GM18519 (cell line): ENCODE results near the gene COX5B.

Source experiments
- ATAC-seq: cut with Tn5 transposase; IDR thresholded peaks from one replicate; pipeline ENCODE4 v1.9.1; 2021; ENCODE audit warnings: mild to moderate bottlenecking, moderate library complexity; ENCODE audit not compliant: unreplicated experiment, low FRiP score

COX5B gene

DNA sequence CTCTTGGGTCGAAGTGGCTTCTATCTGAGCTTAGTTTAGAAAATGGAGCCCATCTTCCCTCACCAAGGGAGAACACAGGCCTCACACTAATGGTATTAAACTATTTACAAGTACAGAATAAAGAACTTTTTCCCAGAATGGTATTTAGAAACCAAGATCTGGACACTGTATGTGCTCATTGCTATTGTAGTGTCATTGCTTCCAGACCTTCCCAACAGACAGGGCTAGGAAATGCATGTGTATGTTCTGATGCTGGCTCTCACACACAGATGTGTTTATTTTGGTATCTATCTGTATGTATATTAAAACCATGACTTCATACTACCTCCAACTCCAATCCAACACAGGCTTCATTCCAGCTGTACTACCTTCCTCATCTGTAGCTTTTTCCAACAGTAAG is 8.0 kb downstream of the COX5B start:
- no peak for ATAC-seq

DNA sequence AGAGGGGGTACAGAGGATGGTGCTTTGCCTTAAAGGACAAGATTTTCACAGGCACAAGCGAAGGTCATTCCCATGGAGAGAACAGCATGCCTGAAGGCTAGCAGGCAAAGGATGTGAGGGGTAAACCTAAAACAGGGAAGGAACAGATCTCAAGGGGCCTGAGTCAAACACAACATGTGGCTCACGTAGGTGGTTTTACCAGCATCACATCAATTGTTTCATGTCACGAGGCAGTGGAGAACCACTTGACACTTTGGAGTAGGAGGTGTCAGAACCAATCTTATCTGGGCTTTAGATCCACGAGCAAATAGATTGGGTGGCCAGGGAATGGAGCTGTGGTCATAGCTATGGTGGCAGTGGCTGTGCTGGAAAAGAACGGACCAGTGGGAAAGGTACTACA is 8.4 kb downstream of the COX5B start:
- ATAC-seq = no peak

DNA sequence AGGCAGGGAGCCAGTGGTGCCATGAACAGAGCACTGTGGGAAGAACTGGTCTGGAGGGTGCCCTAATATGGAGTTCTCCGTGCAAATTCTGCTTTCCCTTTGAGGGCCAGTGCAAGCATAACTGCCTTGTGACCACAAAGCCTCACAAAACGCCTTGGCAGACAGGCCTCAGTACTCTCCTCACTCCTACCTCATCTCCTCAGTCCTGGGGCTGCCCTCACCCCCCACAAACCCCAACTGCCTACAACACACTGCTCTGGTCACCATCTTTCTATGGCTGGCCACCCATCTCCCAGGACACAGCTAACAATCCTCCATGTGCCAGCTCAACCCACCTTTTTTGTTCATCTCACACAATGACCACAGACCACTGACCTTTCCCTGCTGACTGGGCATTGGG is 8.9 kb downstream of the COX5B start:
- ATAC-seq = no peak

DNA sequence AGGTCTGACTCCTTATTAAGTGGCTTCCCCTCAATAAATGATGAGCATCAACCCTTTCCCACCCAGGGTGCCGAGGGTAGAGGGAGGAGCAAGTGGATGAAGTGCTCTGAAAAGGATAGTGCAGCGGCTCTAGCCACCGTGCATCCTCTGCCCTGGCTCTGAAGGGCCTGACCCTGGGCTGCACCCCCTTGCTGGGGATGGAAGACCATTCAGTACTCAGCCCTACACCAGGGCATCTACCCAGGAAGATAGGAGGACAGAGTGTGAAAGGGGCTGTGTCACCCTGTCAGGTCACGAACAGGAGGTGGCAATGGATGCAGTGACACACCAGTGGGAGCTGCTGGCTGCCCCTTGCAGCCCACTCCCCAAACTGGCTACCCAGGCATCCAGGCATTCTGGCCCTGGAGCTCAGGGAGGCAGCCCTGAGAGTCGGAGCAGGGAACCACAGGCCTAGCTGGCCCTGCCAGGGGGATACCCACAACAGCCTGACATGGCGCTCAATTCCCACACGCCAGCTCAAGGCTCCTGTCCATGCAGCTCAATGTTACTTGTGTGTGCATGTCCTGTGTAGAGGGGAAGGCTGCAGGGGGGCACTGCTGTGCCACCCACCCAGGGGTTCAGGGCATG is 10.4 kb downstream of the COX5B start:
- ATAC-seq = no peak

DNA sequence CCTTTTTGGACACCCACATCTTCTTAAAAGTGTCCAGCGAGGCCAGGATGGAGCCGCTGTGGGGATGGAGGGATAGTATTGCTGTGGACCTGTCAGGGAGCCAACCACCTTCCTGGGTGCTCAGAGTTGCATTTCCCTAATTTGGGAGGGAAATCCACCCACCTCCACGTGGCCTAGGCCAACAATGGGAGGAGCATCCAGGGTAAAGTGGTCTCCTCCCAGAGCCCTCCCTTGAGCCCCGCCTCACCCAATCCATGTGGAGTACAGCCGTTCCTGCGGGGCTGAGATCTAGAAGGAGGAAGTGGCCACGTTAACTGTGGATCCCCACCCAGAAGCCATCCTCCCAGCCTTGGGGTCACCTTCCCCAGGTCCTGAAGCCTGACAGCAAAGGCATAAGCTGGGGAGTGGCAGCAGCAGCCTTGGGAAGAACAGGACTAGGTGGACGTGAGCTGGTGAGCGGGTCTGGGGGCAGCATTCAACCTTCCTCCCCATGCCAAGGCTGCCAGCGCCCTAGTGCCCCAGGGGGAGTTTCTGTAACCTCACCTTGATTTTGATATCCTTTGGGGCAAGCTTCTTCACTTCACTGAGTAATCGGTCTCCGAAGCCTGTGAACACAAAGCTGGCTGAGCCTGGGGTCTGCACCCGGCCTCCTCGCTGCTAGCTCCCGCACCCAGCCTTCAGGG is 11.2 kb downstream of the COX5B start:
- no peak for ATAC-seq

DNA sequence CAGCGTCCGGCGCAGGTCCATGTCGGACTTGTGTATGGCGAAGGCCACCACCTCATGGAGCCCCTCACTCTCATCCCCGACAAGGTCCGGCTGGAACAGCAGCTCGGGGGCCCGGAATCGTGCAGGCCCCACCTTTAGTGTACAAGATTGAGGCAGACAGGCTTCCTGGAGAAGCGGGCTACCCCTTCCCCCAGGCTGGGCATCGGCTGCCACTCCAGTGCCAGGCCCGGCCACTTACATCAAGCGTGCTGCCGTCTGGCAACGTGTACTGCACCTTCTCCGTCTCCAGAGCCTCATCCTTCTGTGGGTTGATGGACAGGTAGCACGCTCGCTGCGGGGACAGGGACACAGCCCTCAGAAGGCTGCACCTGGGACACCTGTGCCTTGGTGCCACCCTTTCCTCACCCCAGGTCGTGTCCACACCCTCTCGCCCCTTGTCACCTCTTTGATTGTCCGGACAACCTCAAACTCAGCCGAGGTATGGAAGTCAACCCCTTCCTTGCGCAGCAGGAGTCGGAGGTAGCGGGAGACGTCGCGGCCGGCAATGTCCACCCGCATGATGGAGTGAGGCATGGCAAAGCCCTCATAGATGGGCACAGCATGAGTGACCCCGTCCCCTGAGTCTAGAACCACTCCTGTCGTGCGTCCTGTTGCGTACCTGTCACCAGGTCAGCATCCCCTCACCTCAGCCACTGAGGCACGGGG is 12.3 kb downstream of the COX5B start:
- ATAC-seq = no peak

DNA sequence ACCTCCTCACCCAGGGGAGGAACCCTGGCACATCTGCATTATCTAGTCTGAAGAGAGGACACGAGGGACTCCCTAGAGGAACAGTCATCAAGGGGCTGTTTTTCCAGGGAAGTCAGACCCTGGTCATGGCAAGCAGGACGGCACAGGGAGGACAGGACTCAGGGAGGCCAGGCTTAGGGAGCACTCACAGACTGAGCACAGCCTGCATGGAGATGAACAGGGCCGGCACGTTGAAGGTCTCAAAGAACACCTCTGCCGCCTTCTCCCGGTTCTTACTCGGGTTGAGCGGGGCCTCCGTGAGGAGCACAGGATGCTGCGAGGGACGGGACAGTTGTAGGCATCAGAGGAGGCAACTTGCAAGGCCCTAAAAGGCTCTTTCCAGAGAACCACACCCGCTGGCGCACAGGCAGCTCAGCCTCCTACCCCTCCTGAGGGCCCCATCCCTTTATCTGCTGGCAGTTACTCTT is 12.9 kb downstream of the COX5B start:
- ATAC-seq = no peak

DNA sequence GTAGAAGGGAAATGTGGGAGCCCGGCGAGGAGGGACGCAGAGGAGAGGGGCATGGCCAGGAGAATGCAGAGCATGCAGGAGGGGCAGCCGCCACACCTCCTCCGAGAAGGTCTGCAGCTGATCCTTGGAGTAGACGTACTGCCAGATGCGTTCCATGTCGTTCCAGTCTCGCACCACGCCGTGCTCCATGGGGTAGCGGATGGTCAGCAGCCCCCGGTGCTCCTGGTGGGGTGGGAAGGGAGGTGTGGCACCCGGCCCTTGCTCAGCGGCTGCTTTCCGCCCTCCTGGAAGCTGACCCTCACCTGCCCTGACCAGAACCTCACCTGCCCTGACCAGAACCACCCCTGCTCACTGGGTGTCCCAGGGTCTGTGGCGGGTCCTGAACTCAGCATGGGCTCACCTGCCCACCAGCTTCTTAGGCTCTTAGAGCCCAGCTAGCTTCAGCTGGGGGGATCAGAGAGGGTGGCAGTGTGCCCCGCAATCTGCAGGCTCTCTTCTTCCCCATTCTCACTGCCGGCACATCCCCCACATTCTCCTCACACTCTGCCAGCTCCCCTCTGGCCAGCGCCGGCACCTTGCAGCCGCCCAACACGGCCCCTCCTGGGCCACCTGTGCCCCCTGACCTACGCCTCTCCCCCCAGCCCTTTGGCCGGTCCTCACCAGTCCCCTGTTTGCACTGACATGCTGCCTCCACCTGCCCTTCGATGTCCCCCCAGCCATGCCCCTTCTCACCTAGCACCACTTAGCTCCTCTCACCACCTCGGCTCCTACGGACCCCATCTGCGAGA is 13.6 kb downstream of the COX5B start:
- ATAC-seq = no peak

DNA sequence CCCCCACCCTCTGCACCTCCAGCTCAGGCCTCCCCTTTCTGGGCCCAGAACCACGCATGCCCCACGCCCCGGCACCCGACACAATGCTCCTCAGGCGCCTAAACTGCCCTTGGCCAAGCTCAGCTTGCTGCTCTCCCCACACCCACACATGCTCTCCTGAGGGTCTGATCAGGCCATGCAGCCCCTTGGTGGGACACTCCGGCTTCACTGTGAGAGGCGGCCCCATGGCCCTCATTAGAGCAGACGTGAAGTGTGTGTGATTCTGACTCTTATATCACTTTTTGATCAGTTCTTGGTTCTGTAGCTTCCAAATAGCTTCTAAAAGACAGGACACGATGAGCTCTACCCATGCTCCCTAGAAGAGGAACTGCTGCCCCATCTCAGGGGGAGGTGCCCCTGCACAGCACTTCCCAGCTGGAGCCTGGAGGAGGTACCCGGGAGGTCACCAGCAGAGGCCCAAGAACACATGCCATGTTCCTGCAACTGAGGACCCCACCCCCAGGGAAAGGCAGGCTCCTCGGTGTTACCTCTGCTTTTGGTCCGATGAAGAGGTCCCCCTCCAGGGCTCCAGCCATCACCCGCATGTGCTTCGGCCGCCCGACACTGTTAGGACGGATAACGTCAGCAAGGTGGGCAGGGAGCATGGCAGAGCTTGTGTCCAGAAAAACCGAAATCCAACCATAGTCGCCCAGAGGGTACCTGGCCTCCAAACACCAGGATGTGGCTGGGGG is 14.3 kb downstream of the COX5B start:
- no peak for ATAC-seq

DNA sequence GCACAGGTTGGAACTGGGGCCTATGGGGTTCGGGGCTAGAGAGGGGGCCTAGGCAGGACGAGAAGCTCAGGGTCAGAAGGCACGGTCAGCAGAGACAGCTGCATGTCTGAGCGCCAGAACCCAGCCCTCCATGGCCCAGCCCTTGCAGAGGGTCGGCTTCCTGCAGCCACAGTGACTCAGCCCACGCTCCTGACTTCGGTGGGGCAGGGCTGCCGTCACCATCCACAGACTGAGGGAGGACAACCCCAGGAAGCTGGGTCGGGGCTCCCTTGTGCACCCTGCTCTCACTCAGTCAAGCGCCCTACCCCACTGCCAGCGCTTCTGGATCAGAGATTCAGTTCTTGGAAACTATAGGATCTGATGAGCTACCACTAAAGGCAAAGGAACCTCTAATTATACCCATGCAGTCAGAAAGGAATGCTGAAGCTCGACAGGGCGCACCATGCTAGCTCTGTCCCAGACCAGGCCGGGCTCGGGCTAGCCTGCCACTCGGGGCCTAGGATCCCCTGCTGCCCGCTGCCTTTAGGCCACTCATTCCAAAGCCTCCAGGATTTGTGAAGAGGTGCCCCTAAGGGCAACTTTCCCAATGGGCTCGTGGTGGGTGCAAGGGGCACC is 15.0 kb downstream of the COX5B start:
- no peak for ATAC-seq

DNA sequence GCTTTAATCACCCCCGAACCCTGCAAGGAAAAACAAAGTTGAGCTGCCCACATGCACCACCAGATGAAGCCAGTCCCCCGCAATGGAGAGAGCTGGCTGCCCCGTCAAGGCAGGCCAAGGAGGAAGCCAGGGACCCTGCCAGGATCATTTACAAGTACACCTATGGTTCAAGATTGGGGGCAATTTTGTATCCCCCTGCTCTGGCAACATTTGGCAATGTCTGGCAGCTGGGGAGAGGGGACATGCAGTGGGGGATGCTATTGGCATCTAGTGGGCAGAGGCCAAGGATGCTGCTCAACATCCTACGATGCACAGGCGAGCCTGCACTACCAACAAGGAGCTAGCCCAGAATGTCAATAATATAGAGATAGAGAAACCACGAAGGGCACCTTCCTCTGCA is 16.1 kb downstream of the COX5B start:
- ATAC-seq = no peak

DNA sequence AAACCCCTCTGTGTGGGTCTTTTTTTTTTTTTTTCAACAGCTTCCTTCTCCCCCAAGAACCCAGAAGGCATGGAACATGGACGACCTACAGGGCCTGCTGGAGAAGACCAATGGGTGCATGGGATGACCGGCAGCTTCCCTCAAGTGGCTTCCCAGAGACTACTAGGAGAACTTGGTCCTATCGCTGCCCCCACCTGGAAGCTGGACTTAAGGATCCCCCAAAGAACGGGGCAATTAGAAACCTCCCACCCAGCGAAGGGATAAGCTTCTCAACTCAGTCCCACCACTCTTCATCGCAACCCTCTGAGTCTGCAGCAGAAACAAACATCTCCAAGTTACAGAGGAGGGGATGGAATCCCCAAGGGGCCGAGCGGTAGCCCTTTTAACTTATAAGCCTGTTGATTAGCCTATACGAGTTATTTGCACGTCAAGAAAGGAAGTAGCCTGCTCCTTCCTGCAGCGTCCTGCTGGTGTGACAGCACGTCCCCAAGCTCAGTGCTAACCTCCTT is 16.6 kb downstream of the COX5B start:
- no peak for ATAC-seq

DNA sequence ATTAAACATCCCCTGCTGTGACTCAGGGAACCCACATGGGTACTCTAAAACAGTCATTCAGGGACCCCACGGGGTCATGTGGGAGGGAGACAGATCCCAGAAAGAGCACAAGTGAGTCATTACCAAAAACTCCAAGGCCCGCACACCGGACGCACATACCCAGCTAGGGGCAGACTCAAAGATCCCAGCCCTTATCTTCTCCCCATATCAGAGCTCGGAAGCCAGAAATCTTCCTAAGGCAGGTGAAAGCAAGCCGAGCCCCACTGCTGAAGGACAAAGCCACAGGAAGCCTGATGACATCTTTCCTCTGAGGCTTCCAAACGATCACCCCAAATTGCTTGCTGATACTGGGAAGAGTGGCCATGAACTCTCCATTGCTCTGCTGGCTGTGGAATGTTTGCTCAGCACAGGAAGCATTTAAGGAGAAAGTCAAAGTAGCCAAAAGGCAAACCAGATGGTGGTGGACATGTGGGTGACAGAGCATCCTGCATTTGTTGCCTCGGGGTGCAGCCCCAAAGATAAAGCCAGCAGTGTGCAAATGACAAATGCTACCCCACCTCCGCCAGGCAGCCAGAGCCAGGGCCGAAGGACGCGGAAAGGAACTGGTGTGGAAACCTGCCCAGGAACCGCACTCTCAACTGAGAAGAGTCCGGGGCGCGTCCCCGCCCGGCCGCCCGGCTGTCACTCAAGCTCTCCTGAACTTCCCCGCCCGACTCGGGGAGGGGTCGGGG is 17.2 kb downstream of the COX5B start:
- peak; percentile 31 for ATAC-seq

DNA sequence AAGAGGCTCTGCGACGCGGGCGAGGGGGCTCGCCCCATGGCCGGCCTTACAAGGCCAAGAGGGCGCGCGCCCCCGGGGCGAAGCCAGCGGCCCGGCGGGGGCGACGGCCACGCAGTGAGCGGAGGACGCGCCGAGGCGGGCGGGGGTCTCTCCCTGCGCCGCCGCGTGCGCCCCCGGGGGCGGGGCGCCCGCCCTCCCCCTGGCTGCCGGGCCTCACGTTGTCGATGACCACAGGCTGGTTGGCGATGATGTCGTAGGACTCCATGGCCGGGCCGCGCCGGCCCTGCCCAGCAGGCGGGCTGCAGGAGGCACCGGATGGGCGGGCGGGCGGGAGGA is 17.7 kb downstream of the COX5B start:
- ATAC-seq = no peak

DNA sequence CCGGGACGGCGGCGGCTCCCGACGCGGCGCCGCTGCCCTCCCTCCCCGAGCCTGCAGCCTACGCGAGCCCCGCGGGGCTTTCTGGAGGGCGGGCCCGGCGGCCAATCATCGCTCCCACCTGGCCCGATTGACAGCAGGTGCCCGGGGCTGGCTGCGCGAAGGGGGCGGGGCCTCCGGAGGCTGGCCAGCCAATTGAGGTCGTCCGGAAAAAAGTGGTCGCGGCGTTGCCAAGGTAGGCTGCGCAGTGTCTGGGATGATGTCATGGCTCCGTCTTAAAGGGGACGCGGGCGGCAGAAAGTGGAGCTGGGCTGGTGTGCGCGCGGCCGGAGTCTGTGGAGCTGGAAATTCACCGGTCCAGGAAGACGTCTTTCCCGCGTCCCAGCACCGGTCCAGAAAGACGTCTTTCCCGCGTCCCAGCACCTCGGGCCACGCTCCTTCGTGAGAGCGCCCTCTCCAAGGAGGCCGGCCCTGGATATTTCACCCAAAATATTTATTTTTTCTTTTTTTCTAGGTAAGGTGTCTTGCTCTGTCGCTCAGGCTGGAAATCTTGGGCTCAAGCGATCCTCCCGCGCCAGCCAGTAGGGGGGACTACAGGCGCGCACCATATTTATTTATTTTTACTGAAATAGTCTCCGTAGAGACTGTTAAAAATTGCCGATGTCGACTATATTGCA is 18.2 kb downstream of the COX5B start, which contains the start of gene ACTR1B:
TSS of gene ACTR1B (minus strand) at position 83 of the 674 bp plus-strand sequence. CDS start 154 bp downstream, outside the sequence.
- peak; percentile 75 for ATAC-seq

DNA sequence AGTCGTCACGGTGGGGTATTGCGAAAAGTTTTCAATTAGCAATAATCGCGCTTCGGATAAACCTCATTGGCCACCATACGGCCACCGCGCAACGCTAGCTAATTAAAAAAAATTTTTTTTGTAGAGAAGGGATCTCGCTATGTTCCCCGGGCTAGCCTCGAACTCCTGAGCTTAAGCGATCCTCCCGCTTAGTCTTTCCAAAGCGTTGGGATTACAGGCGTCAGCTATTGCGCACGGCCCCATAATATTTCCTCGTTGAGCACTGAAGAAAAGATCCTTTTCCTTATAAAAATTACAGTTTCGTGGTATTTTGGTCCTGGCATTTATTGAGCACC is 18.7 kb downstream of the COX5B start:
- no peak for ATAC-seq

DNA sequence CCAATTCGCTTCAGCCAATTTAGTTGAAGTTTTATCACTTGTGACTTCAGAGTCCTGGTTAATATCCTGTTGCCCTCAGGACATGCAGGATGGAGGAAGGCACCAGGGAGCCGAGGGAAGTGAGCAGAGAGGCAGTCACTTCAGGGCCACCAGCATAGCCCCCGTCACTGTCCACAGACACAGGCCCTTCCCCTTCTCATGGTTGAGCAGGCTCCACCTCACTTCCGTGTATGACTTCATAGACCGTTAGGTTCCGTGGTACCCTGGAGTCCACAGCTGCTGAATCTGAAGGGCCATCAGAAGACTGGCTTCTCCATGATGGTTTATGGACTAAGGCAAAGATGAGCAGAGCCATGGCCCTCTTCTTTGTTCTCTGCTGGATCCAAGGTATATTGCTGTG is 23.6 kb downstream of the COX5B start, which contains the start of gene C2orf92:
TSS of gene C2orf92 (plus strand) at position 266 of the 400 bp plus-strand sequence. CDS start at position 342, 76 bp downstream.
- no peak for ATAC-seq

DNA sequence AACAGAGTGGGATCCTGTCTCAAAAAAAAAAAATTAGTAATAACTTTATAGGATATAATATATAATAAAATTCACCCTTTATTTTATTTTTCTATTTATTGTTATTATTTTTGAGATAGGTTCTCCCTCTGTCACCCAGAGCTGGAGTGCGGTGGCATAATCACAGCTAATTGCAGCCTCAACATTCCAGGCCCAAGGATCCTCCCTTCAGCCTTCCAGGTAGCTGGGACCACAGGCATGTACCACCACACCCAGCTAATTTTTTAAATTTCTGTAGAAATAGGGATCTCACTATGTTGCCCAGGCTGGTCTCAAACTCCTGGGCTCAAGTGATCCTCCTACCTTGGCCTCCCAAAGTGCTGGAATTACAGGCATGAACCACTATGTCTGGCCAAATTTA is 24.6 kb downstream of the COX5B start:
- no peak for ATAC-seq
